Mesendoderm (in vitro differentiated cells): Measurements from ENCODE around the gene ITLN2. TPM values are rescaled to one million over a fixed set of nuclear protein-coding genes. Genes with fewer than 3 reads are reported as not detected.

Source experiments
- DNase-seq: peaks from one replicate; pipeline ENCODE4 v3.0.0; 2013
- H2AK5ac ChIP-seq: 2 replicates; pipeline ENCODE4 v1.6.1; 2013; ENCODE audit warnings: low read length, inconsistent platforms
- H2BK120ac ChIP-seq: 2 replicates; pipeline ENCODE4 v1.6.1; 2013; ENCODE audit warnings: low read depth, mild to moderate bottlenecking, low read length, moderate library complexity, mixed read lengths
- H2BK15ac ChIP-seq: replicated peaks from 2 replicates; pipeline ENCODE4 v1.6.1; 2013; ENCODE audit warnings: low read depth, mild to moderate bottlenecking, moderate library complexity
- H2BK5ac ChIP-seq: 2 replicates; pipeline ENCODE4 v1.6.1; 2013; ENCODE audit warnings: low read length, inconsistent platforms
- H3K18ac ChIP-seq: 2 replicates; pipeline ENCODE4 v1.6.1; 2013; ENCODE audit warnings: mild to moderate bottlenecking, low read length, mixed read lengths
- H3K23ac ChIP-seq: one replicate; pipeline ENCODE4 v1.6.1; 2013; ENCODE audit warnings: low read length
- H3K27ac ChIP-seq: 2 replicates; pipeline ENCODE4 v1.5.1; 2013; ENCODE audit warnings: low read depth, mild to moderate bottlenecking, inconsistent platforms, low read length, moderate library complexity
- H3K27me3 ChIP-seq: 2 replicates; pipeline ENCODE4 v1.6.1; 2013; ENCODE audit warnings: low read length, control low read depth, mild to moderate bottlenecking, inconsistent platforms; ENCODE audit not compliant: insufficient read depth, poor library complexity
- H3K36me3 ChIP-seq: 2 replicates; pipeline ENCODE4 v1.6.1; 2013; ENCODE audit warnings: low read length, inconsistent platforms; ENCODE audit not compliant: control insufficient read depth, insufficient read depth
- H3K4ac ChIP-seq: one replicate; pipeline ENCODE4 v1.6.1; 2013; ENCODE audit warnings: low read depth, mild to moderate bottlenecking, low read length, moderate library complexity
- H3K4me1 ChIP-seq: 2 replicates; pipeline ENCODE4 v1.6.1; 2013; ENCODE audit warnings: low read depth, low read length, inconsistent platforms; ENCODE audit not compliant: control insufficient read depth
- H3K4me2 ChIP-seq: 2 replicates; pipeline ENCODE4 v1.6.1; 2013; ENCODE audit warnings: low read length
- H3K4me3 ChIP-seq: 2 replicates; pipeline ENCODE4 v1.5.1; 2013; ENCODE audit warnings: mild to moderate bottlenecking, low read length
- H3K56ac ChIP-seq: one replicate; pipeline ENCODE4 v1.6.1; 2013; ENCODE audit warnings: low read length
- H3K79me1 ChIP-seq: 2 replicates; pipeline ENCODE4 v1.6.1; 2013; ENCODE audit warnings: low read length, inconsistent platforms
- H3K79me2 ChIP-seq: 2 replicates; pipeline ENCODE4 v1.6.1; 2013; ENCODE audit warnings: mild to moderate bottlenecking, low read length; ENCODE audit not compliant: control insufficient read depth, insufficient read depth
- H3K9ac ChIP-seq: 2 replicates; pipeline ENCODE4 v1.6.1; 2013; ENCODE audit warnings: low read length, inconsistent platforms
- H4K5ac ChIP-seq: one replicate; pipeline ENCODE4 v1.6.1; 2013; ENCODE audit warnings: low read length
- H4K8ac ChIP-seq: one replicate; pipeline ENCODE4 v1.6.1; 2013; ENCODE audit warnings: low read depth, mild to moderate bottlenecking, control low read depth, low read length, moderate library complexity
- WGBS: extraction: QIAGEN DNeasy Blood & Tissue Kit; methylation state at CpG from one replicate; pipeline ENCODE4 v1.1.7; 2013; ENCODE audit warnings: low lambda C conversion rate, missing lambda C conversion rate; ENCODE audit not compliant: insufficient coverage; ENCODE audit errors: extremely low coverage; 5-methylcytosine and 5-hydroxymethylcytosine counted together
- polyA plus RNA-seq, 2 experiments: library from polyadenylated mRNA; stranded (reverse); fragments of 200-250 nt; gene quantifications; one replicate each; pipeline ENCODE4 v1.2.3, GENCODE V29; 2013

The ITLN2 gene
- 2.1 TPM for polyA plus RNA-seq (2013, experiment 1 of 2)
- polyA plus RNA-seq (2013, experiment 2 of 2): 2.5 TPM

GRCh38 chr1:160954158-160955104 is at the start of gene ITLN2:
ITLN2 (minus strand) TSS chr1:160954809; CDS start chr1:160954741, 68 bp downstream.
- no peak within 1 kb of the TSS for H4K8ac ChIP-seq
- H4K5ac ChIP-seq: no peak within 1 kb of the TSS
- H2BK120ac ChIP-seq: no peak within 1 kb of the TSS
- peak within 1 kb of the TSS; percentile 73 for H3K56ac ChIP-seq
- no peak within 1 kb of the TSS for H2BK5ac ChIP-seq
- peak; percentile 90 for DNase-seq
- H3K36me3 ChIP-seq: no peaks in the 10 kb centered on the region
- no peaks in the 10 kb centered on the region for H3K79me2 ChIP-seq
- no peak within 1 kb of the TSS for H3K18ac ChIP-seq
- peak within 1 kb of the TSS; percentile 38 for H3K9ac ChIP-seq
- H3K27me3 ChIP-seq: no peaks in the 10 kb centered on the region
- no peak within 1 kb of the TSS for H3K23ac ChIP-seq
- no peak within 1 kb of the TSS for H3K4me2 ChIP-seq
- H2BK15ac ChIP-seq: no peak within 1 kb of the TSS
- H2AK5ac ChIP-seq: no peak within 1 kb of the TSS
- peaks cover 3% of the 10 kb centered on the region for H3K4me1 ChIP-seq
- H3K4ac ChIP-seq: peak within 1 kb of the TSS; percentile 8
- H3K79me1 ChIP-seq: no peaks in the 10 kb centered on the region
- WGBS: no CpG with 5 or more reads among the region's 8 CpGs
- no peak within 1 kb of the TSS for H3K27ac ChIP-seq
- H3K4me3 ChIP-seq: no peak within 1 kb of the TSS

- H3K4me3 ChIP-seq: no peak overlapping the region
- H3K23ac ChIP-seq: no peak overlapping the region
- no CpG with 5 or more reads among the region's 5 CpGs for whole genome bisulfite sequencing
- H4K5ac ChIP-seq: no peak overlapping the region
- no peak overlapping the region for H2BK15ac ChIP-seq
- peaks cover 25% of the 10 kb centered on the region for H3K79me2 ChIP-seq
- H2BK120ac ChIP-seq: no peak overlapping the region
- H2BK5ac ChIP-seq: no peak overlapping the region
- no peaks in the 10 kb centered on the region for H3K27me3 ChIP-seq
- H3K27ac ChIP-seq: no peak overlapping the region
- H3K9ac ChIP-seq: no peak overlapping the region
- no peak overlapping the region for H2AK5ac ChIP-seq
- H3K79me1 ChIP-seq: peaks cover 9% of the 10 kb centered on the region
- no peak overlapping the region for H3K4ac ChIP-seq
- no peak overlapping the region for H4K8ac ChIP-seq
- H3K4me1 ChIP-seq: peaks cover 2% of the 10 kb centered on the region
- peaks cover 8% of the 10 kb centered on the region for H3K36me3 ChIP-seq
- no peak for DNase-seq
- no peak overlapping the region for H3K4me2 ChIP-seq
- H3K56ac ChIP-seq: no peak overlapping the region
- H3K18ac ChIP-seq: no peak overlapping the region
Measured at GRCh38 chr1:161001525-161001924, 46.9 kb upstream of the ITLN2 start.

- no peaks in the 10 kb centered on the region for H3K27me3 ChIP-seq
- no peak for DNase-seq
- no peak overlapping the region for H4K8ac ChIP-seq
- peaks cover 10% of the 10 kb centered on the region for H3K36me3 ChIP-seq
- H3K4me2 ChIP-seq: no peak overlapping the region
- no CpG with 5 or more reads among the region's 11 CpGs for WGBS
- H3K79me1 ChIP-seq: peaks cover 8% of the 10 kb centered on the region
- no peak overlapping the region for H3K56ac ChIP-seq
- H2BK5ac ChIP-seq: no peak overlapping the region
- no peak overlapping the region for H2BK15ac ChIP-seq
- no peak overlapping the region for H3K27ac ChIP-seq
- peaks cover 18% of the 10 kb centered on the region for H3K79me2 ChIP-seq
- H3K23ac ChIP-seq: no peak overlapping the region
- no peak overlapping the region for H3K4me3 ChIP-seq
- no peak overlapping the region for H2AK5ac ChIP-seq
- no peak overlapping the region for H4K5ac ChIP-seq
- no peak overlapping the region for H3K4ac ChIP-seq
- H3K9ac ChIP-seq: no peak overlapping the region
- no peak overlapping the region for H3K18ac ChIP-seq
- H3K4me1 ChIP-seq: no peaks in the 10 kb centered on the region
- no peak overlapping the region for H2BK120ac ChIP-seq
Measured at GRCh38 chr1:161000736-161001480, 46.3 kb upstream of the ITLN2 start.

- H3K56ac ChIP-seq: no peak overlapping the region
- peaks cover 6% of the 10 kb centered on the region for H3K79me2 ChIP-seq
- H3K27ac ChIP-seq: no peak overlapping the region
- no peak overlapping the region for H3K9ac ChIP-seq
- no peak overlapping the region for H2BK120ac ChIP-seq
- no peaks in the 10 kb centered on the region for H3K27me3 ChIP-seq
- no peak overlapping the region for H3K23ac ChIP-seq
- WGBS: no CpG with 5 or more reads among the region's 5 CpGs
- peaks cover 10% of the 10 kb centered on the region for H3K36me3 ChIP-seq
- no peak overlapping the region for H2AK5ac ChIP-seq
- no peak overlapping the region for H3K4ac ChIP-seq
- no peak for DNase-seq
- no peak overlapping the region for H4K8ac ChIP-seq
- no peak overlapping the region for H3K18ac ChIP-seq
- peaks cover 8% of the 10 kb centered on the region for H3K79me1 ChIP-seq
- no peak overlapping the region for H3K4me3 ChIP-seq
- H3K4me2 ChIP-seq: no peak overlapping the region
- no peak overlapping the region for H2BK5ac ChIP-seq
- no peak overlapping the region for H2BK15ac ChIP-seq
- no peaks in the 10 kb centered on the region for H3K4me1 ChIP-seq
- no peak overlapping the region for H4K5ac ChIP-seq
Measured at GRCh38 chr1:160999376-160999775, 44.8 kb upstream of the ITLN2 start.

- H2AK5ac ChIP-seq: no peak overlapping the region
- no CpG with 5 or more reads among the region's 1 CpG for WGBS
- peak; percentile 92 for DNase-seq
Measured at GRCh38 chr1:160997323-160998038, 42.9 kb upstream of the ITLN2 start.

More at GRCh38 chr1:160997323-160998038, 42.9 kb upstream of the ITLN2 start:
- Histone ChIP-seq H3K23ac (no peak overlapping the region), H4K5ac (no peak overlapping the region), H3K79me2 (peaks cover 2% of the 10 kb centered on the region), H3K9ac (no peak overlapping the region), H2BK15ac (no peak overlapping the region), H3K4me2 (no peak overlapping the region), H3K79me1 (peaks cover 8% of the 10 kb centered on the region), H3K27me3 (no peaks in the 10 kb centered on the region), H3K56ac (peak overlapping the region; percentile 17), H3K27ac (no peak overlapping the region), H3K18ac (no peak overlapping the region), H3K4me1 (no peaks in the 10 kb centered on the region), H3K4ac (no peak overlapping the region), H4K8ac (no peak overlapping the region), H2BK120ac (no peak overlapping the region), H3K36me3 (peaks cover 10% of the 10 kb centered on the region), H2BK5ac (no peak overlapping the region), H3K4me3 (no peak overlapping the region)
